Activated T-cell treated with anti-CD3 and anti-CD28 coated beads, Interleukin-2, amount 50 U/mL, for 4 hours (primary cell): ENCODE results near the gene GSTO2. TPM values are rescaled to one million over a fixed set of nuclear protein-coding genes. Genes with fewer than 3 reads are reported as not detected.
A peak's percentile ranks its signal among the peaks of the same experiment; 100 is the strongest.

Source experiments
- ATAC-seq, 2 donors: fragments of 200-7000 bp; cut with Tn5 transposase; one replicate each; pipeline ENCODE4 v1.10.0; 2021
- DNase-seq: peaks from one replicate; pipeline ENCODE4 v3.0.0-alpha.2; 2020
- H3K27me3 Mint-ChIP-seq: one replicate; pipeline ENCODE4 v1.8.0; 2021; ENCODE audit warnings: low read depth, mixed read lengths
- H3K36me3 Mint-ChIP-seq: one replicate; pipeline ENCODE4 v1.8.0; 2022; ENCODE audit warnings: mixed read lengths; ENCODE audit not compliant: insufficient read depth
- H3K4me1 Mint-ChIP-seq: one replicate; pipeline ENCODE4 v1.8.0; 2021; ENCODE audit warnings: low read depth, mixed read lengths
- H3K4me3 Mint-ChIP-seq: one replicate; pipeline ENCODE4 v1.8.0; 2021; ENCODE audit warnings: mild to moderate bottlenecking, moderate library complexity, mixed read lengths
- H3K9me3 Mint-ChIP-seq: one replicate; pipeline ENCODE4 v1.8.0; 2021; ENCODE audit warnings: mixed read lengths
- total RNA-seq, 3 donors: library from RNA; stranded (reverse); gene quantifications; one replicate each; pipeline ENCODE4 v1.2.1, GENCODE V29; 2021

Gene GSTO2
- total RNA-seq, 3 donors from 2014 or later: 0.33 to 1.1 (median 0.73) TPM

GRCh38 chr10:104301907-104302690 is 33.1 kb downstream of the GSTO2 start:
- H3K4me3 Mint-ChIP-seq: no peak overlapping the region
- H3K27me3 Mint-ChIP-seq: peaks cover 4% of the 10 kb centered on the region
- ATAC-seq (no peak), DNase-seq (no peak)
- H3K36me3 Mint-ChIP-seq: no peaks in the 10 kb centered on the region
- H3K9me3 Mint-ChIP-seq: peaks cover 4% of the 10 kb centered on the region
- peaks cover 52% of the 10 kb centered on the region for H3K4me1 Mint-ChIP-seq

GRCh38 chr10:104303594-104304355 is 34.8 kb downstream of the GSTO2 start:
- peaks cover 4% of the 10 kb centered on the region for H3K9me3 Mint-ChIP-seq
- no peaks in the 10 kb centered on the region for H3K36me3 Mint-ChIP-seq
- ATAC-seq (no peak), DNase-seq (no peak)
- H3K4me3 Mint-ChIP-seq: no peak overlapping the region
- H3K27me3 Mint-ChIP-seq: peaks cover 4% of the 10 kb centered on the region
- H3K4me1 Mint-ChIP-seq: peaks cover 69% of the 10 kb centered on the region

DNA sequence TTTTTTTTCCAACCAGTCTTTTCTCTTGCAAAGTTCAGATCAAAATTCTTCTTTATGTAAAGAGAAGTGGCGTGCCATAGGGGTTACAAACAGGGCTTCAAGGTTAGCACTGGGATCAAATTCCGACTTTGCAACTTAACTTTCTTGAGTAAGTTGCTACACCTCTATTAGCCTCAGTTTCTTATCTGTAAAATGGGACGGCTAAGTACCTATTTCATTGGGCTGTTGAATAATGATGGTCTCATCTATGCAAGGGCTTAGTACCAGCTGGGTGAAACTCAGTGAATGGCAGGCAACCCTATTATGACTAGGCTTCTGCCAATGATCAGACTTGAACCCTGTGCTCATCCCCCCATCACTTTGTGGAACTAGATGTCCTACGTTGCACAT is 35.4 kb downstream of the GSTO2 start:
- DNase-seq (no peak), ATAC-seq (no peak)
- Mint-ChIP-seq H3K27me3 (no peaks in the 10 kb centered on the region), H3K4me3 (no peak overlapping the region), H3K9me3 (peaks cover 4% of the 10 kb centered on the region), H3K4me1 (peaks cover 72% of the 10 kb centered on the region), H3K36me3 (no peaks in the 10 kb centered on the region)

DNA sequence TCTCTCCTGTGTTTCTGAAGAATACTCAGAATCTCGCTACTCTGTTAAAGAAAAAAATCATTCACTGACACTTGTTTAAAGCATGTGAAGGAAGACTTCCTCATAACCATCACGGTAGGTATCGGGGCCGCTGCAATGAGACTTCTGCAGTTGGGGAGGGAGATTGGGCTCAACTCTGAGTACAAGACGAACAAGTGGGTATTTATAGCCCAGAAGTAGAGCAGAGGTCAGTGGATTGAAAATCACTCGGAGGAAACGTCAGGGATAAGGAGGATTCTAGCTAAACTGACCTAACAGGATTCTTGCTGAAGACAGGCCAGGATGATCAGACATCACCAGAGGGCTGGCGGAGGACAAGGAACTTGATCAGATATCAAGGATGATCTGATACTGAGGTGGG is 35.9 kb downstream of the GSTO2 start:
- no peaks in the 10 kb centered on the region for H3K27me3 Mint-ChIP-seq
- DNase-seq: no peak

GRCh38 chr10:104306897-104307296 is 37.9 kb downstream of the GSTO2 start:
- peaks cover 2% of the 10 kb centered on the region for H3K9me3 Mint-ChIP-seq
- peaks cover 70% of the 10 kb centered on the region for H3K4me1 Mint-ChIP-seq
- H3K4me3 Mint-ChIP-seq: no peak overlapping the region
- H3K36me3 Mint-ChIP-seq: peaks cover 6% of the 10 kb centered on the region
- ATAC-seq: no peak
- H3K27me3 Mint-ChIP-seq: no peaks in the 10 kb centered on the region
- DNase-seq: no peak

More for the DNA sequence above, 35.9 kb downstream of the GSTO2 start:
- no peaks in the 10 kb centered on the region for H3K36me3 Mint-ChIP-seq
- H3K9me3 Mint-ChIP-seq: peaks cover 4% of the 10 kb centered on the region
- H3K4me1 Mint-ChIP-seq: peaks cover 76% of the 10 kb centered on the region
- no peak for ATAC-seq
- no peak overlapping the region for H3K4me3 Mint-ChIP-seq

- no peak for ATAC-seq
- no peak for DNase-seq
- no peaks in the 10 kb centered on the region for H3K9me3 Mint-ChIP-seq
- no peak overlapping the region for H3K4me3 Mint-ChIP-seq
- H3K27me3 Mint-ChIP-seq: no peaks in the 10 kb centered on the region
- peaks cover 75% of the 10 kb centered on the region for H3K4me1 Mint-ChIP-seq
- peaks cover 11% of the 10 kb centered on the region for H3K36me3 Mint-ChIP-seq
Measured at GRCh38 chr10:104307576-104308438, 38.8 kb downstream of the GSTO2 start.

DNA sequence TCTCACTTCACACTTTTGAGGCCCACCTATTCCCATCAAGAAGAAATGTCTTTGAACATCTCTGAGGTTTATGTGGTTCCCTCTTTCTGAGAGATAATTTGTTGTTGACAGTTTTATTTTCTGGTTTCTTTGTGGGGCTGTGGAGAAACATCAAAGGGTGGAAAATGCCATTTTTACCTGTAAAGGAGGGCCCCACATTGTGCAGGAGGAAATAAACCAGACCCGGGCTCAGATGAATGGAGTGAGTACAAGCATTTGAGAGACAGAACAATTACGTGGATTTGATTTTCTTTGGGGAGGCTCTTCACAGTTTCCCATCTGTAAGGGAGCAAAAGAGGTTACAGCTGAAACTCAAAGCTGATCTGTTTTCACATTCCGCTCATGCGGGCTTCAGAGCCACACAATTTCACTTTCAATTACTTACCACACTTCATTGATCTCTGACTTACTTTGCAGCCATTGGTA is 39.5 kb downstream of the GSTO2 start:
- Mint-ChIP-seq H3K9me3 (no peaks in the 10 kb centered on the region), H3K4me1 (peaks cover 71% of the 10 kb centered on the region), H3K4me3 (peak overlapping the region; percentile 19), H3K36me3 (peaks cover 14% of the 10 kb centered on the region), H3K27me3 (no peaks in the 10 kb centered on the region)
- DNase-seq: no peak
- ATAC-seq: peak; percentile 73 to 78

DNA sequence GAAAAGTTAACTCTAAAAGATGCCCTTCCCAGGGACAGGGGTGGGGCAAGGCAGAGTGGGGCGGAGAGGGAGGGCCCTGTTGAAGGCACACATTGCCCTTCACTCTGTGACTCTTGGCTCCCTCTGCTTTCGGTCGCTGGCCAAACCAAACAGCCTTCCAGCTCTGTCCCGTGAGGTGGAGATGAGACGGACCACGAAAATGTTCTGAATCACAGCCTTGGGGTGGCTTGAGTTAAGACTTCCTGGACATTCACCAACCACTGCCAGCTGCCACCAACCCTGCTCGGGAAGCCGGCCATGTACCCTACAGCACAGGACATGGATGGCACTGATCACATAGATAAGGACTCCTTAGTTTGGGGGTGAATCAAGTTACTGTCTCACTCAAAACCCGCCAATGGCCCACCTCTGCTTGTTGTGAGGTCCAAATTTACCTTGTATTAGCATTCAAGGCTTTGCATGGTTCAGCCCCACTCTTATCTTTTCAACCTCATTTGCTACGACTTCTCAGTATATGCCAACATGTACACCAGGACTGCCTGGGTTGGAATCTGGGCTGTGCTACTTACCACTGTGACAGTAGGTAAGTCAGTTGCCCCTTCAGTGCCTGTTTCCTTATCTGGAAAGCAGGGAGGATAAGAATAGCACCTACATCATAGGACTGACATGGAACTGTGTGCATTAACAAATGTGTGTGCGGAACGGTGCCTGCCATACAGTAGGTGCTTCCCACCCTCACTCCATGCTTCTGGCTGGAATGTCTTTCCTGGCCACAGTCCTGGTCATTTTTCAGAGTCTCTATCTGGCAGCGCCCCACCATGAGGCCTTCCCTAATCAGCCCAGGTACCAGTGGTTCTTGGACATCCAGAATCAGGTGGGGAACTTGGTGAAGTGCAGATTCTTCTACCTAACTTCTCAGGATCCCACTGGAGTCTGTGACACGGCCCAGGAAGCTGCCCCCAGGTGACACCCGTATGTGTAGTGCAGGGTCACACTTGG is 41.3 kb downstream of the GSTO2 start:
- Mint-ChIP-seq H3K4me3 (no peak overlapping the region), H3K36me3 (peaks cover 18% of the 10 kb centered on the region), H3K9me3 (no peaks in the 10 kb centered on the region), H3K27me3 (no peaks in the 10 kb centered on the region), H3K4me1 (peaks cover 56% of the 10 kb centered on the region)
- DNase-seq: no peak
- ATAC-seq: no peak

DNA sequence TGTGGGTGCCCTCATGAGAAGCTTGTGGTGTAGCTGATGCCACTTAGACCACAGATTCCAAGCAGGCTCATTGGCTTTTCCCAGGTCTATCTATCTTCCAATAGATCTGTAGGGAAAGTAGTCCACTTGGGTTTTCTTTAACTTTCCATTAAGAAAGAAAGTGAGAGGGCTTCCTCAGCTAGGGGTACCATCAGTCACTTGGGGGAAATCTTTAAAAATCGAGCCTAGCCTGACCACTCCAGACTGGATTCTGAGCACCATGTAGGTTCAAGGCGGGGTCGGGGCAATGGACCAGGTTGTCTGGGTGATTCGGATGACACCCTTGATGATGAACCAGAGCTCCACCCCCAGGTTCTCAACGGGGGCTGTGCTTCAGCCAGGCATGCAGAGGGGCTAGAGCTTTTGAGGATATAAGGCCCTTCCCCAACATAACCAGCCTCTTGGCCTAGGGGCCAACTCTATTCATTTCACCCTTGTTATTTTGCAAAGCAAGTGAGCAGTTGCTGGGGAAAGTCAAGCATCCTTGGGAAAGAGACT is 42.3 kb downstream of the GSTO2 start:
- ATAC-seq: no peak
- Mint-ChIP-seq H3K27me3 (no peaks in the 10 kb centered on the region), H3K36me3 (peaks cover 20% of the 10 kb centered on the region), H3K9me3 (no peaks in the 10 kb centered on the region), H3K4me3 (no peak overlapping the region), H3K4me1 (peaks cover 47% of the 10 kb centered on the region)
- DNase-seq: no peak

GRCh38 chr10:104314591-104315485 is 45.9 kb downstream of the GSTO2 start:
- H3K27me3 Mint-ChIP-seq: no peaks in the 10 kb centered on the region
- H3K4me3 Mint-ChIP-seq: no peak overlapping the region
- peaks cover 20% of the 10 kb centered on the region for H3K36me3 Mint-ChIP-seq
- DNase-seq (no peak), ATAC-seq (no peak)
- H3K9me3 Mint-ChIP-seq: no peaks in the 10 kb centered on the region
- H3K4me1 Mint-ChIP-seq: peaks cover 40% of the 10 kb centered on the region

- H3K36me3 Mint-ChIP-seq: peaks cover 15% of the 10 kb centered on the region
- H3K9me3 Mint-ChIP-seq: no peaks in the 10 kb centered on the region
- no peak overlapping the region for H3K4me3 Mint-ChIP-seq
- H3K27me3 Mint-ChIP-seq: no peaks in the 10 kb centered on the region
- ATAC-seq: no peak
- H3K4me1 Mint-ChIP-seq: peaks cover 41% of the 10 kb centered on the region
- no peak for DNase-seq
Measured at GRCh38 chr10:104315486-104315921, 46.5 kb downstream of the GSTO2 start.

DNA sequence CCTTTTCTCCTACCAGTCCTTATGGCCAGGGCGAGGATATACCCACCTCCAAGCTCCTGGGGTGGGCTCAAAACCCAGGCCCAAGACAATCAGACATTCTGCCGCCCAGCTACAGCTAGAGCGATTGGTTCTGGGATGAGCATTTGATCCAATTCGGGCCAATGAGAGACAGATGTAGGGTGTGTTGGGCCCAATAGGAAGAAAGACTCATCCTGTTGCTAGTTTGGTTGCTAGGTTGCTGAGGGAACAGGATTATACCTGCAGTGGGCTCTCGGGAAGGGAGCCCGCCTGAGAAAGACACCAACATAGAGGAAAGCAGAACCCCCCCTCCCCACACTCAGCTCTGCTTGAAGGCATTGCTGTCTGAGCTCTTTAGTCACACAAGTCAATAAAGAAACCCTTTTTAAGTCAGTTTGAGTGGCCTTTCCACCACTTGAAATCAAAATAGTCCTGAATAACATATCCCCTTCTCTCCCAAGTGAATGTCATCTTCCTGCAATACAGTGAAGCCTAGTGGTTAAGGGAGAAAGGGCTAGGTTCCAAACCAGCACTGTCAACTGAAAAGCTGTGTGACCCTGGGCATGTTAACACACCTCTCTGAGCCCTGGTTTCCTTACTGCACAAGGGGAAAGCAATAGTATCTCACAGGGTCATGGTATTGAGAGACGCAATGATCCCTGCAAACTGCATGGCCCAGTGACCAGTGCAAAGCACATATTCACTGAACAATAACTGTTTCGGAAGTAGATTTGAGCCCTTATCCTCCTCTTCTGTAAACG is 47.5 kb downstream of the GSTO2 start:
- Mint-ChIP-seq H3K4me3 (no peak overlapping the region), H3K9me3 (no peaks in the 10 kb centered on the region), H3K4me1 (peaks cover 44% of the 10 kb centered on the region), H3K27me3 (no peaks in the 10 kb centered on the region), H3K36me3 (peaks cover 15% of the 10 kb centered on the region)
- ATAC-seq: no peak
- DNase-seq: no peak
